ENCODE data around the gene PRRT4.

Gene PRRT4

GRCh38 chr7:128380483-128381106 is 19.1 kb upstream of the PRRT4 start:
- H3K36me3 ChIP-seq (ENCODE audit: insufficient read depth, insufficient read length, low read length): no peaks in the 10 kb centered on the region
- peaks cover 13% of the 10 kb centered on the region for H3K4me1 ChIP-seq (ENCODE audit: insufficient read depth, insufficient read length)
- no peak overlapping the region for H3K9ac ChIP-seq (ENCODE audit: insufficient read length, low read depth)
- TF ChIP-seq ZNF274 (IDR thresholded peaks at IDR 0.05; ENCODE audit: low read depth, low read length) (no peak), YY1 (IDR thresholded peaks at IDR 0.05; ENCODE audit: insufficient read depth, insufficient read length) (no peak), SUZ12 (IDR thresholded peaks at IDR 0.05; ENCODE audit: extremely low read depth, insufficient read depth, insufficient read length) (no peak)
- no peak overlapping the region for H3K4me3 ChIP-seq (ENCODE audit: insufficient read length, low read depth)
- no peak for DNase-seq (ENCODE audit: low read depth, low spot score)
- H3K9me3 ChIP-seq (ENCODE audit: insufficient read depth, low read length): no peaks in the 10 kb centered on the region
- H3K27me3 ChIP-seq (ENCODE audit: insufficient read depth, insufficient read length): no peaks in the 10 kb centered on the region

- TF ChIP-seq YY1 (IDR thresholded peaks at IDR 0.05; ENCODE audit: insufficient read depth, insufficient read length) (no peak), ZNF274 (IDR thresholded peaks at IDR 0.05; ENCODE audit: low read depth, low read length) (no peak), SUZ12 (IDR thresholded peaks at IDR 0.05; ENCODE audit: extremely low read depth, insufficient read depth, insufficient read length) (no peak)
- no peak for DNase-seq (ENCODE audit: low read depth, low spot score)
- Histone ChIP-seq H3K9me3 (ENCODE audit: insufficient read depth, low read length) (no peaks in the 10 kb centered on the region), H3K36me3 (ENCODE audit: insufficient read depth, insufficient read length, low read length) (no peaks in the 10 kb centered on the region), H3K9ac (ENCODE audit: insufficient read length, low read depth) (no peak overlapping the region), H3K4me3 (ENCODE audit: insufficient read length, low read depth) (no peak overlapping the region), H3K4me1 (ENCODE audit: insufficient read depth, insufficient read length) (peaks cover 13% of the 10 kb centered on the region), H3K27me3 (ENCODE audit: insufficient read depth, insufficient read length) (no peaks in the 10 kb centered on the region)
Measured at GRCh38 chr7:128379900-128380479, 18.5 kb upstream of the PRRT4 start.

GRCh38 chr7:128378637-128379036 is 17.1 kb upstream of the PRRT4 start:
- no peak overlapping the region for H3K9ac ChIP-seq (ENCODE audit: insufficient read length, low read depth)
- TF ChIP-seq ZNF274 (IDR thresholded peaks at IDR 0.05; ENCODE audit: low read depth, low read length) (no peak), SUZ12 (IDR thresholded peaks at IDR 0.05; ENCODE audit: extremely low read depth, insufficient read depth, insufficient read length) (no peak), YY1 (IDR thresholded peaks at IDR 0.05; ENCODE audit: insufficient read depth, insufficient read length) (no peak)
- H3K9me3 ChIP-seq (ENCODE audit: insufficient read depth, low read length): no peaks in the 10 kb centered on the region
- H3K4me1 ChIP-seq (ENCODE audit: insufficient read depth, insufficient read length): peaks cover 10% of the 10 kb centered on the region
- DNase-seq (ENCODE audit: low read depth, low spot score): no peak
- H3K36me3 ChIP-seq (ENCODE audit: insufficient read depth, insufficient read length, low read length): no peaks in the 10 kb centered on the region
- no peaks in the 10 kb centered on the region for H3K27me3 ChIP-seq (ENCODE audit: insufficient read depth, insufficient read length)
- no peak overlapping the region for H3K4me3 ChIP-seq (ENCODE audit: insufficient read length, low read depth)

GRCh38 chr7:128376077-128376476 is 14.6 kb upstream of the PRRT4 start:
- Histone ChIP-seq H3K9ac (ENCODE audit: insufficient read length, low read depth) (no peak overlapping the region), H3K4me3 (ENCODE audit: insufficient read length, low read depth) (no peak overlapping the region), H3K4me1 (ENCODE audit: insufficient read depth, insufficient read length) (peaks cover 5% of the 10 kb centered on the region), H3K27me3 (ENCODE audit: insufficient read depth, insufficient read length) (no peaks in the 10 kb centered on the region), H3K36me3 (ENCODE audit: insufficient read depth, insufficient read length, low read length) (no peaks in the 10 kb centered on the region), H3K9me3 (ENCODE audit: insufficient read depth, low read length) (no peaks in the 10 kb centered on the region)
- DNase-seq (ENCODE audit: low read depth, low spot score): no peak
- TF ChIP-seq YY1 (IDR thresholded peaks at IDR 0.05; ENCODE audit: insufficient read depth, insufficient read length) (no peak), ZNF274 (IDR thresholded peaks at IDR 0.05; ENCODE audit: low read depth, low read length) (no peak), SUZ12 (IDR thresholded peaks at IDR 0.05; ENCODE audit: extremely low read depth, insufficient read depth, insufficient read length) (no peak)

GRCh38 chr7:128374041-128374440 is 12.6 kb upstream of the PRRT4 start:
- Histone ChIP-seq H3K4me1 (ENCODE audit: insufficient read depth, insufficient read length) (no peaks in the 10 kb centered on the region), H3K36me3 (ENCODE audit: insufficient read depth, insufficient read length, low read length) (no peaks in the 10 kb centered on the region), H3K27me3 (ENCODE audit: insufficient read depth, insufficient read length) (no peaks in the 10 kb centered on the region), H3K9ac (ENCODE audit: insufficient read length, low read depth) (no peak overlapping the region), H3K9me3 (ENCODE audit: insufficient read depth, low read length) (no peaks in the 10 kb centered on the region), H3K4me3 (ENCODE audit: insufficient read length, low read depth) (no peak overlapping the region)
- no peak for DNase-seq (ENCODE audit: low read depth, low spot score)
- no peak for TF ChIP-seq YY1 (IDR thresholded peaks at IDR 0.05; ENCODE audit: insufficient read depth, insufficient read length)

GRCh38 chr7:128373606-128374005 is 12.1 kb upstream of the PRRT4 start:
- DNase-seq (ENCODE audit: low read depth, low spot score): no peak
- Histone ChIP-seq H3K9me3 (ENCODE audit: insufficient read depth, low read length) (no peaks in the 10 kb centered on the region), H3K27me3 (ENCODE audit: insufficient read depth, insufficient read length) (no peaks in the 10 kb centered on the region), H3K4me3 (ENCODE audit: insufficient read length, low read depth) (no peak overlapping the region), H3K4me1 (ENCODE audit: insufficient read depth, insufficient read length) (no peaks in the 10 kb centered on the region), H3K36me3 (ENCODE audit: insufficient read depth, insufficient read length, low read length) (no peaks in the 10 kb centered on the region), H3K9ac (ENCODE audit: insufficient read length, low read depth) (no peak overlapping the region)
- TF ChIP-seq ZNF274 (IDR thresholded peaks at IDR 0.05; ENCODE audit: low read depth, low read length) (no peak), SUZ12 (IDR thresholded peaks at IDR 0.05; ENCODE audit: extremely low read depth, insufficient read depth, insufficient read length) (no peak), YY1 (IDR thresholded peaks at IDR 0.05; ENCODE audit: insufficient read depth, insufficient read length) (no peak)

GRCh38 chr7:128370491-128370890 is 9.0 kb upstream of the PRRT4 start:
- no peak overlapping the region for H3K4me3 ChIP-seq (ENCODE audit: insufficient read length, low read depth)
- no peaks in the 10 kb centered on the region for H3K9me3 ChIP-seq (ENCODE audit: insufficient read depth, low read length)
- no peak for DNase-seq (ENCODE audit: low read depth, low spot score)
- peaks cover 7% of the 10 kb centered on the region for H3K27me3 ChIP-seq (ENCODE audit: insufficient read depth, insufficient read length)
- H3K36me3 ChIP-seq (ENCODE audit: insufficient read depth, insufficient read length, low read length): no peaks in the 10 kb centered on the region
- H3K9ac ChIP-seq (ENCODE audit: insufficient read length, low read depth): no peak overlapping the region
- no peaks in the 10 kb centered on the region for H3K4me1 ChIP-seq (ENCODE audit: insufficient read depth, insufficient read length)
- TF ChIP-seq SUZ12 (IDR thresholded peaks at IDR 0.05; ENCODE audit: extremely low read depth, insufficient read depth, insufficient read length) (no peak), YY1 (IDR thresholded peaks at IDR 0.05; ENCODE audit: insufficient read depth, insufficient read length) (no peak), ZNF274 (IDR thresholded peaks at IDR 0.05; ENCODE audit: low read depth, low read length) (no peak)

All from NT2/D1 (cell line).